AG04450 (cell line): ENCODE measurements around the gene EPAS1. TPM values are rescaled to one million over a fixed set of nuclear protein-coding genes. Genes with fewer than 3 reads are reported as not detected.
A peak's percentile ranks its signal among the peaks of the same experiment; 100 is the strongest.

Experiments used
- CTCF ChIA-PET: fragments of 300-600, 350-600 bp; formaldehyde crosslinking; extraction: SDS; loops from one replicate; lab custom pipeline; 2022; ENCODE audit warnings: antibody characterized with exemption, inconsistent platforms; lab: Charles Lee
- POLR2A ChIA-PET: fragments of 350-600 bp; formaldehyde crosslinking; extraction: SDS; loops from one replicate; lab custom pipeline; 2021; ENCODE audit warnings: antibody characterized with exemption, inconsistent platforms; lab: Yijun Ruan, JAX
- DNase-seq: peaks from one replicate; pipeline ENCODE4 v3.0.0-alpha.2; 2011; ENCODE audit warnings: low read depth, low spot score
- H3K27ac ChIP-seq: one replicate; pipeline ENCODE4 v1.5.1; 2012; ENCODE audit warnings: low read depth, low read length, control low read depth
- H3K27me3 ChIP-seq: one replicate; pipeline ENCODE4 v1.6.0; 2012; ENCODE audit warnings: low read length; ENCODE audit not compliant: control insufficient read depth, insufficient read depth
- H3K4me3 ChIP-seq: 2 replicates; pipeline ENCODE4 v1.5.1; 2011; ENCODE audit warnings: mild to moderate bottlenecking, low read depth, low read length, control low read depth
- H3K9me3 ChIP-seq: 2 replicates; pipeline ENCODE4 v1.5.1; 2012; ENCODE audit warnings: low read length; ENCODE audit not compliant: control insufficient read depth, insufficient read depth
- polyA plus RNA-seq: library from polyadenylated mRNA; depleted of rRNA; stranded (reverse); fragments of >200 nt; gene quantifications from 2 replicates; pipeline ENCODE4 v1.2.3, GENCODE V29; 2011
- TF ChIP-seq, protein P1 (sequence below): IDR thresholded peaks from 2 replicates; pipeline ENCODE4 v1.5.1; 2011; ENCODE audit warnings: low read depth, low read length, control low read depth, inconsistent platforms

Gene EPAS1
- polyA plus RNA-seq, 1 experiment: 506 TPM

GRCh38 chr2:46334389-46335271 lies 37.4 kb downstream of the EPAS1 start:
- ChIA-PET CTCF (interaction anchor here (1.7 to 2.0 kb wide), 2 partner anchors 272 to 324 kb away, joined by 4 to 9 read pairs; no protein-coding TSS in a partner anchor), POLR2A (interaction anchor here (0.6 to 3.4 kb wide), 4 partner anchors 17 to 154 kb away, joined by 3 to 12 read pairs (median 4); partner anchors contain the start of gene EPAS1)
- H3K27ac ChIP-seq: peak overlapping the region; percentile 99
- no peaks in the 10 kb centered on the region for H3K9me3 ChIP-seq
- peak overlapping the region; percentile 51 for H3K4me3 ChIP-seq
- no peaks in the 10 kb centered on the region for H3K27me3 ChIP-seq
- DNase-seq: peak; percentile 91
- TF ChIP-seq, protein P1, sequence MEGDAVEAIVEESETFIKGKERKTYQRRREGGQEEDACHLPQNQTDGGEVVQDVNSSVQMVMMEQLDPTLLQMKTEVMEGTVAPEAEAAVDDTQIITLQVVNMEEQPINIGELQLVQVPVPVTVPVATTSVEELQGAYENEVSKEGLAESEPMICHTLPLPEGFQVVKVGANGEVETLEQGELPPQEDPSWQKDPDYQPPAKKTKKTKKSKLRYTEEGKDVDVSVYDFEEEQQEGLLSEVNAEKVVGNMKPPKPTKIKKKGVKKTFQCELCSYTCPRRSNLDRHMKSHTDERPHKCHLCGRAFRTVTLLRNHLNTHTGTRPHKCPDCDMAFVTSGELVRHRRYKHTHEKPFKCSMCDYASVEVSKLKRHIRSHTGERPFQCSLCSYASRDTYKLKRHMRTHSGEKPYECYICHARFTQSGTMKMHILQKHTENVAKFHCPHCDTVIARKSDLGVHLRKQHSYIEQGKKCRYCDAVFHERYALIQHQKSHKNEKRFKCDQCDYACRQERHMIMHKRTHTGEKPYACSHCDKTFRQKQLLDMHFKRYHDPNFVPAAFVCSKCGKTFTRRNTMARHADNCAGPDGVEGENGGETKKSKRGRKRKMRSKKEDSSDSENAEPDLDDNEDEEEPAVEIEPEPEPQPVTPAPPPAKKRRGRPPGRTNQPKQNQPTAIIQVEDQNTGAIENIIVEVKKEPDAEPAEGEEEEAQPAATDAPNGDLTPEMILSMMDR: no peak

- Histone ChIP-seq H3K4me3 (peak overlapping the region; percentile 51), H3K9me3 (no peaks in the 10 kb centered on the region), H3K27me3 (no peaks in the 10 kb centered on the region), H3K27ac (peak overlapping the region; percentile 99)
- DNase-seq: no peak
- ChIA-PET POLR2A (interaction anchor here (0.6 to 3.4 kb wide), 2 partner anchors 18 to 39 kb away, joined by 3 to 12 read pairs; partner anchors contain the start of gene EPAS1), CTCF (interaction anchor here (1.7 kb wide), 1 partner anchor 325 kb away, joined by 4 read pairs; no protein-coding TSS in a partner anchor)
- TF ChIP-seq, protein P1: no peak
These were observed 38.4 kb downstream of the EPAS1 start for GRCh38 chr2:46335391-46336282.

GRCh38 chr2:46336283-46336959 lies 39.2 kb downstream of the EPAS1 start:
- no peak for DNase-seq
- CTCF ChIA-PET: interaction anchor here (0.5 to 1.1 kb wide), 2 partner anchors 243 to 273 kb away, joined by 4 read pairs; no protein-coding TSS in a partner anchor
- POLR2A ChIA-PET: interaction anchor here (0.9 to 3.4 kb wide), 2 partner anchors 39 to 239 kb away, joined by 5 to 12 read pairs; partner anchors contain the start of gene EPAS1
- Histone ChIP-seq H3K4me3 (no peak overlapping the region), H3K27ac (peak overlapping the region; percentile 99), H3K9me3 (no peaks in the 10 kb centered on the region), H3K27me3 (no peaks in the 10 kb centered on the region)
- TF ChIP-seq, protein P1: no peak

GRCh38 chr2:46337208-46337994 lies 40.2 kb downstream of the EPAS1 start:
- no peak overlapping the region for H3K4me3 ChIP-seq
- ChIA-PET POLR2A (interaction anchor here (0.9 kb wide), 1 partner anchor 240 kb away, joined by 5 read pairs; no protein-coding TSS in a partner anchor), CTCF (interaction anchor here (0.6 to 2.0 kb wide), 3 partner anchors 254 to 344 kb away, joined by 4 to 5 read pairs (median 4); no protein-coding TSS in a partner anchor)
- peak overlapping the region; percentile 1 for H3K27ac ChIP-seq
- H3K9me3 ChIP-seq: no peaks in the 10 kb centered on the region
- H3K27me3 ChIP-seq: no peaks in the 10 kb centered on the region
- TF ChIP-seq, protein P1: no peak
- no peak for DNase-seq
